Ishikawa (cell line): Measurements from ENCODE around the gene LILRA2.

Experiments used
- CEBPB ChIP-seq: IDR thresholded peaks from 2 replicates; pipeline ENCODE4 v1.6.1; 2012
- EP300 ChIP-seq: IDR thresholded peaks from 2 replicates; pipeline ENCODE4 v1.6.1; 2012; ENCODE audit warnings: borderline replicate concordance
- FOXM1 ChIP-seq: IDR thresholded peaks from 2 replicates; pipeline ENCODE4 v1.6.1; 2012; ENCODE audit warnings: low read depth, borderline replicate concordance
- MAX ChIP-seq: IDR thresholded peaks from 2 replicates; pipeline ENCODE4 v1.6.1; 2012
- RAD21 ChIP-seq: IDR thresholded peaks from 2 replicates; pipeline ENCODE4 v1.6.1; 2012; ENCODE audit warnings: low read depth
- TEAD4 ChIP-seq: IDR thresholded peaks from 2 replicates; pipeline ENCODE4 v1.6.1; 2012
- YY1 ChIP-seq: IDR thresholded peaks from 2 replicates; pipeline ENCODE4 v1.6.1; 2012; ENCODE audit warnings: low read depth
- ZBTB7A ChIP-seq: IDR thresholded peaks from 2 replicates; pipeline ENCODE4 v1.6.1; 2012; ENCODE audit warnings: low read depth

GRCh38 chr19:54608205-54608604 is 34.6 kb downstream of the LILRA2 start:
- TF ChIP-seq MAX (no peak), TEAD4 (no peak), RAD21 (no peak), EP300 (no peak), CEBPB (no peak), YY1 (no peak), FOXM1 (no peak), ZBTB7A (no peak)
